Putamen (tissue), 1 donor: Measurements from ENCODE around the gene GINS3.

Experiments
- DNase-seq: peaks from one replicate; pipeline ENCODE4 v3.0.0-alpha.2; 2016; ENCODE audit warnings: low spot score

Gene GINS3

GRCh38 chr16:58392215-58393137, at the start of gene GINS3:
TSS of gene GINS3 (plus strand) at chr16:58392471. CDS start at chr16:58392602, 131 bp downstream.
- peak; percentile 87 for DNase-seq

GRCh38 chr16:58343562-58343961, 48.7 kb upstream of the GINS3 start:
- DNase-seq: no peak

- no peak for DNase-seq
Measured at GRCh38 chr16:58345574-58346354, 46.5 kb upstream of the GINS3 start.

GRCh38 chr16:58346831-58347371, 45.4 kb upstream of the GINS3 start:
- peak; percentile 55 for DNase-seq

DNA sequence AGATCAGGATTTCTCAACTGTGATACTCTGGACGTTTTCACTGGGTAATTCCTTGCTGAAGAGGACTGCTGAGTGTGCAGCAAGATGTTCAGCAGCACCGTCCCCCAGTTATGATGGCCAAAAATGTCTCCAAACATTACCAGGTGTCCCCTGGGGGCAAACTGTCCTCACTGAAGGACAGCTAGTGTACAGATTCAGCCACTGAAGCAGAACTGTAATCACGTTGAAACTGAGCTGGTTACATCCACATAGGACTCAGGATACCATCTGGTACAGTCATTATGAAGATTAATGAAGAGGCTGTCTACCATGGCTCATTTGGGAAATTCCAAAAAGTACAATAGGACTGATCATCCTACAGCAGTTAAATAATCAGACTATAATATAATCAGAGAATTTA, 43.3 kb upstream of the GINS3 start:
- DNase-seq: no peak

DNA sequence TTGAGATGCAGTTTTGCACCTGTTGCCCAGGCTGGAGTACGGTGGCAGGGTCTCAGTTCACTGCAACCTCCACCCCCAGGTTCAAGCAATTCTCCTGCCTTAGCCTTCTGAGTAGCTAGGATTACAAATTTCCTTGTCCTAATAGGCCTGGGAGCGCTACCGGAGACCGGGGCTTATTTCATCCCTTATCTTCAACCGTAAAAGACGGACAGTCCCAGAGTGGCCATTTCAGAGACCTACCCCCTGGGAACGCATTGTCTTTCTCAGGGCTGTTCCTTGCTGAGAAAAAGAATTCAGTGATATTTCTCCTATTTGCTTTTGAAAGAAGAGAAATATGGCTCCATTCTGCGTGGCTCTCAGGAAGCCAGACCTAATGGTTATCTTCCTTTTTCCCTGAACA, 39.6 kb upstream of the GINS3 start:
- DNase-seq: no peak

DNA sequence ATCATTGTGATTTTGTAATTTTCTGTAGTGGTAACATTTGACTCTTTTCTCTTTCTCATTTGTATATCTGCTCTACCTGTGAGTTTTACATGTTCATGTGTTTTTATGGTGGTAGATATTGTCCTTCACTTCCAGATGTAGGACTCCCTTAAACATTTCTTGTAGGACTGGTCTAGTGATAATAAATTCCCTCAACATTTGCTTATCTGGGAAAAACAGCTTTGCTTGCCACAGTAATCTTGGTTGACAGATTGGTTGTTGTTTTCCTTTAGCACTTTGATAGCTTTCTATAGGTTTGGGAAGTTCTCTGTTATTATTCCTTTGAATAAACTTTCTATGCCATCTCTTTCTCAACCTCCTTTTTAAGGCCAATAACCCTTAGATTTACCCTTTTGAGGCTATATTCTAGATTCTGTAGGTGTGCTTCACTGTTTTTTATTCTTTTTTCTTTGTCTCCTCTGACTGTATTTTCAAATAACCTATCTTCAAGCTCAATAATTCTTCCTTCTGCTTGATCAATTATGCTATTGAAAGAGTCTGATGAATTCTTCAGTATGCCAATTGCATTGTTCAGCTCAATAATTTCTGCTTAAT, 32.1 kb upstream of the GINS3 start:
- DNase-seq: no peak

- DNase-seq: no peak
Measured at GRCh38 chr16:58361726-58362125, 30.5 kb upstream of the GINS3 start.

- DNase-seq: no peak
Measured at GRCh38 chr16:58363746-58364393, 28.4 kb upstream of the GINS3 start.

DNA sequence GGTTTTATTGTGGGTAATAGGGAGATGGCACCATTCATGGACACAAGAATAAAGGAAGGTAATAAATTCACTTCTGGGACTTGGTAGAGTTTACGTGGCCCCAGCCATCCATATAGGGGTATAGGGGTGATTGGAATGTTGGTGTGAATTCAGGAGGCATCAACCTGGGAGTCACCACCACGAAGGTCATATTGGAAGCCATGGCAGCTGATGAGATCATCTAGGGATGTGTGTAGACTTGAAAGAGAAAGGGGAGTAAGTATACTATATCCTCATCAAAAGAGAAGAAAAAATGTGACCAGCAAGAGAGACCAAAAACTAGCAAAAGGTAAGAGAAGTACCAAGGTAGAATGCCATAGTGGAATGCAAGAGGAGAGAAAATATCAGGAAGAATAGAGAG, 26.6 kb upstream of the GINS3 start:
- no peak for DNase-seq

GRCh38 chr16:58366247-58367031, 25.8 kb upstream of the GINS3 start:
- peak; percentile 81 for DNase-seq

- DNase-seq: no peak
Measured at GRCh38 chr16:58367252-58367651, 25.0 kb upstream of the GINS3 start.

DNA sequence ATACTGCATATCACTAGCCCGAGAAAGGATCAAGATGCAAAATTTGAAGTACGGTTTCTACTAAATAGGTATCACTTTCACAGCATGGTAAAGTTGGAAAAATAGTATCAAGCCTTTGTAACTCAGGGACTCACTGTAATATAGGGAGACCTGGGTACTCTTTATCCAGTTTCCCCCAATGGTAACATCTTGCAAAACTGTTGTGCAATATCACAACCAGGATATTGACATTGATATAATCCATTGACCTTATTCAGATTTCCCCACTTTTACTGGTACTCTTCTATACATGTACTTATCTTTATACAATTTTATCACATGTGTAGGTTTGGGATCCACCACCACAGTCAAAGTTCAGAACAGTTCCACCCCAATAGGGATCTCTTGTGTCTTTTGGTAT, 20.4 kb upstream of the GINS3 start:
- DNase-seq: no peak

DNA sequence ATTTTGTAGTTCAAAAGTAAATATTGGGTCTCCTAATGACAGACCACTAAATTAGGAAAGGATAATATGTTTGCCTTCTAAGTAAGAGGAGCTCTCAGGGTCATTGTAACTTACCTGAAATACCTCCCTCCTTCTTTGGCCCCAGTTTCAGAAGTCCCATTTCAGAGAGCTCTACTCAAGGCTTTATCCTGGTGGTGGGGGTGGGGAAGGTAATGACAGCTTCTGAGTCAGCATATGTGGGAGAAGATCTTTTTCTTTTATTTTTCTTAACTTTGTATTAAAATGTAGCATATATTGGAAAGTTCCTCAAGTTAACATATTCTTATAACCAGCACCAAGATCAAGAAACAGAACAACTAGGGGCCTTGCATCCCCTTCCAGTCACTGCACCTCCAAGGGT, 16.9 kb upstream of the GINS3 start:
- no peak for DNase-seq

DNA sequence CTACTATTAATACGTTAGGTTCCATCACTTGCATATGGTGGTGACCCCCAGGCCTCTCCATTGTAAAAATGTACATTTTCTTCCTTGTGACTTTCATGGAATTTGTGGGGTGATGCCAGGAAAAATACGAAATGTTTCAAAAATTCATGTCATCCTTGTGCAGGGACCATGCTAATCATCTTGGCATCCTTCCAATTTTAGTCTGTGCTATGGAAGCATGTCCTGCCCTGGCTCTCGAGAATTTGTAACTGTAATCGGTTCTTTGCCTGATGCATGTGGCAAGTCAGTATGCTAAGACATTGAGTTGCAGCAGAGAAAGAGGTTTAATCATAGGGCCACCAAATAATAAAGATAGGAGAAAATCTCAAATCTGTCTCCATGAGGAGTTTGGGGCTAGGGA, 14.3 kb upstream of the GINS3 start:
- no peak for DNase-seq

DNA sequence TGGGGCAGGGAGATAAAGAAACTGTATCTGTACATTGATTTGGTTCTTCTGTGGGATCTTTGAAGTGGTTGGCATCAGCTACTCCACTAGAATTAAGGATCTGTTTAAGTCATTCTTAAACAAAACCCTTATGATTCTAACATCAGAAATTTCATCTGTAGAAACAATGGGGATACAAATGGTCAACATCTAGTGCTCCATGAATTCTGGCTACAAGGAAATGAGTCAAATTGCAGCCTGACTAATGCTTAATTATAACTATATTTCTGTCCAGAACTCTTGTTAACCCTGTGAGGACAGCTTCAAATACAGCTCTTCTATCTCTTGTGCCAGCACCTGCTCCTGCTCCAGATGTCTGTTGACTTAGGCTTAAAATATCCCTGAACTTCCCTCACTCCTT, 13.9 kb upstream of the GINS3 start:
- no peak for DNase-seq

DNA sequence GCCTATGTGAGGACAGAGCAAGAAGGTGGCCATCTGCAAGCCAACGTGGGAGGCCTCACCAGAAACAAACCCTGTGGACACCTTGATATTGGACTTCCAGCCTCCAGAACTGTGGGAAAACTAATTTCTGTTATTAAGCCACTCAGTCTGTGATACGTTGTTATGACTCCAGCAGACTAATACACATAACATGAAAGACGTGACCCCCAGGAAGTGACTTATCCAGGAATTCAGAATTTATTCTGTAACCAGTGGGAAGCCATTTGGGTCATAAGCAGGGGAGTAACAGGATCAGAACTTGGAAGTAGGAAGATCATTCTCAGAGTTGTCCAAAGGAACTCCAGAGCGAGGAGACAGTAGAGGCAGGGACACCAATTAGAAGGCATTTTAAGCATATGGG, 12.5 kb upstream of the GINS3 start:
- no peak for DNase-seq

GRCh38 chr16:58381661-58382060, 10.6 kb upstream of the GINS3 start:
- no peak for DNase-seq

DNA sequence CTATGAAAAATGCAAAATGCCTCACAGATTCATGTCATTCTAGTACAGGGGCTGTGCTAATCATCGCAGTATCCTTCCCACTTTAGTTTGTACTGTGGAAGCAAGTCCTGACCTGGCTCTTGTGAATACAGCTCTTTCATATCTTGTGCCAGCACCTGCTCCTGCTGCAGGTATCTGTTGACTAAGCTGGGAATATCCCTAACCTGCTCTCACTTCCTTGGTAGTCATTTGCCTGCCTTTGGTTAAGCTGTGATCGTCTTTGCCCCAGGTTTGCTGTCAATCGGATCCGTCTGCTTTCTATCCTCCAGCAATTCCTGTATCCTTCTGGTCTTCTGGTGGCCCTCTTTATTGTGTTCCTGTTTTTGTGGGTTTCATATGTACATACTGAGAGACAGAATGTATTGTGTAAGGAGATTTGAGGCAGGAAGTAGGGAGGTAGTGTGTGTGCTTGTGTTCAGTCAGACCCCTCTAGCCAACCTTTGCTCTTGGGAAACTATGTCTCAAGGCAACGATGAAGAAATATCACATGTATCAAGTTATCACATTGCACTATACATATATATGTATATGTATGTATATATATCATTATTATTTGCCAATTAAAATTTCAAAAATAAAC, 7.7 kb upstream of the GINS3 start:
- no peak for DNase-seq

GRCh38 chr16:58385218-58385773, 7.0 kb upstream of the GINS3 start:
- DNase-seq: peak; percentile 69
